ENCODE measurements around the gene GRID2. TPM values are rescaled to one million over a fixed set of nuclear protein-coding genes. Genes with fewer than 3 reads are reported as not detected.
"Not testable (repeated sequence)": the region's sequence is repeated elsewhere in the genome, so short reads cannot be mapped to it uniquely, and the experiment has no call there.

Gene GRID2
- total RNA-seq, 1 donor from 2014 or later, result not detected

GRCh38 chr4:92433272-92433758, 129.5 kb downstream of the GRID2 start:
- intact Hi-C loops (cut with micrococcal nuclease), result no loop called here

GRCh38 chr4:92438722-92439121, 135.0 kb downstream of the GRID2 start:
- intact Hi-C loops (cut with micrococcal nuclease), result not testable (repeated sequence)

- intact Hi-C loops (cut with micrococcal nuclease), result not testable (repeated sequence)
Measured at GRCh38 chr4:92442131-92442530, 138.4 kb downstream of the GRID2 start.

- intact Hi-C loops (cut with micrococcal nuclease), result not testable (repeated sequence)
Measured at GRCh38 chr4:92444143-92444843, 140.5 kb downstream of the GRID2 start.

- intact Hi-C loops (cut with micrococcal nuclease), result no loop called here
Measured at GRCh38 chr4:92445127-92445526, 141.4 kb downstream of the GRID2 start.

- intact Hi-C loops (cut with micrococcal nuclease), result no loop called here
Measured at GRCh38 chr4:92447255-92447905, 143.6 kb downstream of the GRID2 start.

- intact Hi-C loops (cut with micrococcal nuclease), result not testable (repeated sequence)
Measured at GRCh38 chr4:92448176-92448575, 144.4 kb downstream of the GRID2 start.

- intact Hi-C loops (cut with micrococcal nuclease), result no loop called here
Measured at GRCh38 chr4:92450694-92451093, 146.9 kb downstream of the GRID2 start.

- intact Hi-C loops (cut with micrococcal nuclease), result no loop called here
Measured at GRCh38 chr4:92451782-92452181, 148.0 kb downstream of the GRID2 start.

GRCh38 chr4:92452383-92452782, 148.6 kb downstream of the GRID2 start:
- intact Hi-C loops (cut with micrococcal nuclease), result not testable (repeated sequence)

- intact Hi-C loops (cut with micrococcal nuclease), result no loop called here
Measured at GRCh38 chr4:92455329-92455839, 151.6 kb downstream of the GRID2 start.

- intact Hi-C loops (cut with micrococcal nuclease), result no loop called here
Measured at GRCh38 chr4:92455951-92456350, 152.2 kb downstream of the GRID2 start.

- intact Hi-C loops (cut with micrococcal nuclease), result no loop called here
Measured at GRCh38 chr4:92461732-92462131, 158.0 kb downstream of the GRID2 start.

GRCh38 chr4:92477298-92477697, 173.5 kb downstream of the GRID2 start:
- intact Hi-C loops (cut with micrococcal nuclease), result no loop called here

GRCh38 chr4:92483341-92483740, 179.6 kb downstream of the GRID2 start:
- intact Hi-C loops (cut with micrococcal nuclease), result no loop called here

GRCh38 chr4:92488496-92488895, 184.7 kb downstream of the GRID2 start:
- intact Hi-C loops (cut with micrococcal nuclease), result no loop called here

GRCh38 chr4:92497141-92497540, 193.4 kb downstream of the GRID2 start:
- intact Hi-C loops (cut with micrococcal nuclease), result no loop called here

GRCh38 chr4:92501456-92501855, 197.7 kb downstream of the GRID2 start:
- intact Hi-C loops (cut with micrococcal nuclease), result no loop called here

- intact Hi-C loops (cut with micrococcal nuclease), result no loop called here
Measured at GRCh38 chr4:92506933-92507332, 203.2 kb downstream of the GRID2 start.

GRCh38 chr4:92514627-92515026, 210.9 kb downstream of the GRID2 start:
- intact Hi-C loops (cut with micrococcal nuclease), result no loop called here

GRCh38 chr4:92516450-92516849, 212.7 kb downstream of the GRID2 start:
- intact Hi-C loops (cut with micrococcal nuclease), result no loop called here

- intact Hi-C loops (cut with micrococcal nuclease), result no loop called here
Measured at GRCh38 chr4:92519727-92520126, 216.0 kb downstream of the GRID2 start.

GRCh38 chr4:92520563-92520962, 216.8 kb downstream of the GRID2 start:
- intact Hi-C loops (cut with micrococcal nuclease), result no loop called here
